Hepatocyte (in vitro differentiated cells): ENCODE results near the gene MS4A7.

Source experiments
- CTCF ChIP-seq: fragments of 200-600 bp; sonication (generic); IDR thresholded peaks from 2 replicates; pipeline ENCODE4 v1.5.1; 2016; ENCODE audit warnings: antibody characterized with exemption, mild to moderate bottlenecking; ENCODE audit not compliant: poor library complexity
- EZH2 ChIP-seq: fragments of 200-600 bp; sonication (generic); IDR thresholded peaks from 2 replicates; pipeline ENCODE4 v1.6.1; 2016; ENCODE audit warnings: antibody characterized with exemption, mild to moderate bottlenecking, borderline replicate concordance
- EZH2phosphoT487 ChIP-seq: fragments of 200-600 bp; sonication (generic); IDR thresholded peaks from one replicate; pipeline ENCODE4 v1.6.1; 2018; ENCODE audit warnings: antibody characterized with exemption, mild to moderate bottlenecking, low read depth, moderate library complexity; ENCODE audit not compliant: unreplicated experiment, severe bottlenecking

- TF ChIP-seq CTCF = no peak
- TF ChIP-seq EZH2 = no peak
- TF ChIP-seq EZH2phosphoT487 = no peak
Observed at GRCh38 chr11:60396799-60397198, 18.5 kb downstream of the MS4A7 start.
